GM21390 (cell line): Measurements from ENCODE around the gene SPR.

Experiments
- ATAC-seq: cut with Tn5 transposase; IDR thresholded peaks from one replicate; pipeline ENCODE4 v1.9.1; 2021; ENCODE audit not compliant: unreplicated experiment

The SPR gene

DNA sequence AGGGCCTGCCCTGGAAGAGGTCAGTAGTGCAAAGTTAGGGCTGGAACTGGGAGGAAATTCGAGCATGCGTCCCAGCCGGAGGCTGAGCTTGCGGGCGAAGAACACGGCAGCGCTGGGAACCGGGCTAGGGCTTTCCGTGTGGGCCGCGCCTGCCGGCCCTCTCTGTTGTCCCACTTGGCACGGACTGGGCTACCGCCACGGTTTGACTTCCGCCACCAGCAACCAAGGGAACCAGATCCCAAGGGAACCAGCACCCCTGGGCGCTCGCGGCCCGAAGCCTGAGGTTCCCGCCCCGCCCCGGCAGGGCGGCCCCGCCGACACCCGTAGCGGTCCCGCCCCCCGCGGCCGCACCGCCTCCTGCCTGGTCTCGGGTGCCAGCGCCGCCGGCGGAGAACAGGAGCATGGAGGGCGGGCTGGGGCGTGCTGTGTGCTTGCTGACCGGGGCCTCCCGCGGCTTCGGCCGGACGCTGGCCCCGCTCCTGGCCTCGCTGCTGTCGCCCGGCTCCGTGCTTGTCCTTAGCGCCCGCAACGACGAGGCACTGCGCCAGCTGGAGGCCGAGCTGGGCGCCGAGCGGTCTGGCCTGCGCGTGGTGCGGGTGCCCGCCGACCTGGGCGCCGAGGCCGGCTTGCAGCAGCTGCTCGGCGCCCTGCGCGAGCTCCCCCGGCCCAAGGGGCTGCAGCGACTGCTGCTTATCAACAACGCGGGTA, at the start of gene SPR:
SPR (plus strand) TSS at position 377 of the 708 bp plus-strand sequence; CDS start at position 402, 25 bp downstream.
- ATAC-seq: peak; percentile 94

DNA sequence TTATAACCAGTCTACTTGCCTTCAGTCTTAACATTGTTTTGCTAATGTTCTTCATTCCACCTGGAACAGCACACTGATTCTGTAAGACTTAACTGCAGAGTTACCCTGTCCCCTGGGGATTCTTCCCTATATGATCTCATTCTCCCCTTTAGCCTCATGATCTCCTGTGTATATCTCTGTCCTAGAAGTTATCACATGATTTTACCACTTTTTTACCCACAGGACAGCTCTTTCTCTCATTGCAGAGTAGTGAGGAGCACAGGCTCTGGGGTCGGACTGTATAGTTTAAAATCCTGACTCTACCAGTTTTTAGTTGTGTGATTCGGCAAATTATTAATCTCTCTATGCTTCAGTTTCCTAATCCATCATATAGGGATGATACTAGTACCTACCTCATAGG, 47.1 kb upstream of the SPR start:
- no peak for ATAC-seq

DNA sequence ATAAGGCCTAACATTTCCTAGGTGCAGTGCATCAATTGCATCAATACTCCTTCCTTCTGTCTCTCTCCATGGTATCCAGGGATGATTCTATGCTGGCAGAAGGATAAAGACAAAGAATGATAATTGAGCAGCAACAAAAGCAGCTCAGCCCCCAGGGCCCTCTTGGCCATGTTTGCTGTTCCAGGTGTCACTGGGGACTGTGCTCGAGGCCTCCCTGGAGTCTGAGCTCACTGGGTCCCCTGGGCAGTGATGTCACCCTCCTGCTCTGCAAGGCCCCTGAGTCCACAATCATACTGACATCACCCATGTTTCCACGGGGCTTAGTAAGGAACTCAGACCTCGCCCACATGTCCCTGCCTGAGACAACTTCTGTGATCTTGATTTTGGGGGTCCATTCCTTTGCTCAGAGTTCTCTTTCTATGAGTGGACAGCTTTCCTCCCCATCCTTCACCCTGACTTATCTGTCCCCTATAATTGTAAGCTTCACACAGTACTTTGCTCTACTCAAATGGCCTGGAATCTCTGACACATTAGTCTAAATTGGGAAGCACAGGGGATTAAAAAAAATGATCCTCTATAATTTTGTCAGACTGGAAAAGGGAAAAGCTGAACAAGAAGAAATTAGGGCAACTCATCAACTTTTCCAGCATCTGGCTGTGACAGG, 45.6 kb upstream of the SPR start:
- no peak for ATAC-seq

DNA sequence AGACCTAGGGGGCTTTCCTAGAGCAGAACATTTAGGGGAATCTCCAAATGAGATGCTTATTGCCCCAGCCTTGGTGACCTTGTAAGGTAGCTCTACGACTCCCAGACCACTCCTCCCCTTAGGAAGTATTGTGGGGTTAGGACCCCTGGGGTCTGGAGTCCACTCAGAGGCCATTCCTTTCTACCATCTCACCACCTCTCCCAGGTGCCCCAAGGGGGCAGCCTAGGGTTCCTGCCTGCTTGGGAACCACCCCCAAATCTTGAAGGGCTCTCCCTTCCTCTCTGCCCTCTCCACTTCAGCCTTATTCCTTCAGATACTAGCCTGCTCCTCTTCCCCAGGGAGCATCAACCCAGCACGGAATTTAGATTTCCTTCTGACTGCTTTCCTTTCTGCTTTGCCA, 43.9 kb upstream of the SPR start:
- no peak for ATAC-seq

DNA sequence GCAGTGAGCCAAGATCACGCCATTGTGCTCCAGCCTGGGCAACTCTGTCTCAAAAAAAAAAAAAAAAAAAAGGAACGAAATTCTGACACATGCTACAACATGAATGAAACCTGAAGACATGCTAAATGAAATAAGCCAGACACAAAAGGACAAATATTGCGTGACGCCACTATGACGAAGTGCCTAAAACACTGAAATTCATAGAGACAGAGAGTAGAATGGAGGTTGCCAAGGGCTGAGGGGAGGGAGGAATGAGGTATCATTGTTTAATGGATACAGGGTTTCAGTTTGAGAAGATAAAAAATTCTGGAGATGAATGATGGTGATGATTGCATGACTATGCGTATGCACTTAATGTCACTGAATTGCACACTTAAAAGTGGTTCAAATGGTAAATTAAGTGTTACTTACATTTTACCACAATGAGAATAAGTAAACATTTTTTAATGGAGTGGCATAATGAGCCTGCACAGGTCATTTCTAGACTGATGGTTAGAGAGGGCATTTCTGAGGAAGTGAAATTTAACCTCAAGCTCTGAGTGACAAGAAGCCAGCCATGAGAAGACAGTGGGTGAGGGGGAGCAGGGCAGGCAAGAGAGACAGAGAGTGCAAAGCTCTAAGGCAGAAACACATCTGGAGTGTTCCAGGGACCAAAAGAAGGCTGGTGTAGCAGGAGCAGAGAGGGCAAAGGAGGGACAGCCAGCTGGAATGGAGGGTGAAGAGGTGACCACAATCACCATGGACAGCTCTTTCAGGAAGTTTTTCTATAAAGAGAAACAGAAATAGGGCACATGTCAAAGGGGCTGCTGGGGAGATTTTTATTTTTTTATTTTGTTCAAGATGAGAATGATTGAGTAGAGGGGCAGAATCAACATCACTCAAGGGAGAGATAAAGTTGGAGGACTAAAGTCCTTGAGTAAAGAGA, 40.8 kb upstream of the SPR start:
- peak; percentile 98 for ATAC-seq

DNA sequence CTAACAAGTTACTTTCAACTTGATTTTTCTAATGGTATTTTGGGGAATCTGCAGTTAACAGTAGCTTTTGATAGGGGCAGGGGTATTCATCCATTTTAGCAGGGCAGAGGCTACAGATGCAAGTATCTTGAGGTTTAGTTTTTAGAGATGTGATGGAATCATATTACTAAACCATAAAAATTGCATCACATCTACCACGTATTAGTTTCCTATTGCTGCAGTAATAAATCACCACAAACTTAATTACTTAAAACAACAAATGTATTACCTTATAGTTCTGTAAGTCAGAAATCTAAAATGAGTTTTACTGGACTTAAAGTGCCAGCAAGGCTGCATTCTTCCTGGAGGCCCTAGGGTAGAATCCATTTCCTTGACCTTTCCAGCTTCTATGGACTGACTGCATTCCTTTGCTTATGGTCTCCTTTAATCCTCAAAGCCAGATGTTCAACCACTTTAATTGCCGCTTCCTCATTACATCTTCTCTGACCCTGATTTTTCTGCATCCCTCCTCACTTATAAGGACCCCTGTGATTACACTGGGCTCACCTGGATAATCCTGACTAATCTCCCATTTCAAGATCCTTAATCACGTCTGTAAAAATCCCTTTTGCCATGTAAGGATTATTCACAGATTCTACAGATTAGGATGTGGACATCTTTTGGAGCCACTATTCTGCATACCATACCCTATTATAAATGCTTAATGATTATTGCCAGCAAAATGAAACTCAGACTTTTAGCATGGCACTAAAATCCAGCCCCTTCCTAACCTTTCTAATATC, 39.5 kb upstream of the SPR start:
- ATAC-seq: no peak

DNA sequence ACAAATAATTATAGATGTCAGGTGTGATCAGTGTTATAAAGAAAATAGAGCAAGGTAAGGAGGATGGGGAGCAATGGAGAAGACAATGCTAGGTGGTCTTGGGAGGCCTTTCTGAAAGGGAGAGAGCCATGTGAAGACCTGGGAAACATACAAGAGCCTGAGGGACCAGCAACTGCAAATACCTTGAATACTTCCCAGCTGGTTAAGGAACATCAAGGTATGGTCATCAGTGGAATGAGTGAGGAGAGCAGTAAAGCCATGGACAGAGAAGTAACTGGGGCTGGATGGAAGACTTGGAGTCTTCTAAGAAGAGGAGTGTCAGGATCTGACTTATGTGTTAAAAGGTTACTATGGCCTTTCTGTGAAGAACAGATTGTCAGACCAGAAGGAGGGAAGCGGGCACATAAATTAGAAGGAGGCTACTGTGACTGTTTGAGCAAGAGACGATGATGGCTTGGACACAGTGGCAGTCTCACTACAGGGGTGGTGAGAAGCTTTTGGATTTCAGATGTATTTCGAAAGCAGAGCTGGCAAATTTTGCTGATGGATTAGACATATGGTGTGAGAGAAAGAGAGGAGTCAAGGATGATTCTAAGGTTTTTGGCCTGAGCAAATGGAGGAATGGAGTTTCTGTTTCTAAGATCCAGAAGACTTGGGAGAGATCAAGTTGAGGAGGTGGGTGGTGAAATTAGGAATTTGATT, 38.6 kb upstream of the SPR start:
- ATAC-seq: no peak

DNA sequence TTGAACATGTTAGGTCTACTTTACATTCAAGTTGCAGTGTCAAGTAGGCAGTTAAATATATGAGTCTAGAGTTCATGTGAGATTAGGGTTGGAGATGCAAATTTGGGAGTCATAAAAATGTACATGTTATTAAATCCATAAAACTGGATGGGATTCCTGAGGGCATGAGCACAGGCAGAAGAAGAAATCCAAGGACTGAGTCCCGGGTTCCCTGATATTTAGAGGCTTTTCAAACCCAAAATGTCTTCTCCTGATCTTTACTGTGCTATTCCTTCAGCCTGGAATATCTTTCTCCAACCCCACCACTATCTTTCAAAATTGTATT, 38.1 kb upstream of the SPR start:
- no peak for ATAC-seq

DNA sequence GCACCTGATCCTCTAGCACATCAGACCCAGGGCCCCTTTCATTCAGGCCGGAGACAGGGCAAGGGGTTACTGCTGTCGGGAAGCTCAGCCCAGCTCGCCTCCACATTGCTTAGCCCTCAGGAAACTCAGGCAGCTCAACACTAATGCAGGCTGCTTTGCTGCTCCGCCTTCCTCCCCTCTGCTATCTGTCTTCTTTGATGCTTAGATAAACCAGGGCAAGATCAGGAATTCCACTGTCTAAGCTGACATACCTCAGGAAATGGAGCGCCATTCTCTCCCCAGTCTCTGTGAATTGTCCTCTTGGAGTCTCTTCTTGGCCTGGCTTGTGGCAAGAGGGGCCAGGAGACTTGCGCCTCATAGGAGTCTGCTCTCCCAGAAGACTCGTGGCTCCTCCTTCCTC, 35.9 kb upstream of the SPR start:
- no peak for ATAC-seq

DNA sequence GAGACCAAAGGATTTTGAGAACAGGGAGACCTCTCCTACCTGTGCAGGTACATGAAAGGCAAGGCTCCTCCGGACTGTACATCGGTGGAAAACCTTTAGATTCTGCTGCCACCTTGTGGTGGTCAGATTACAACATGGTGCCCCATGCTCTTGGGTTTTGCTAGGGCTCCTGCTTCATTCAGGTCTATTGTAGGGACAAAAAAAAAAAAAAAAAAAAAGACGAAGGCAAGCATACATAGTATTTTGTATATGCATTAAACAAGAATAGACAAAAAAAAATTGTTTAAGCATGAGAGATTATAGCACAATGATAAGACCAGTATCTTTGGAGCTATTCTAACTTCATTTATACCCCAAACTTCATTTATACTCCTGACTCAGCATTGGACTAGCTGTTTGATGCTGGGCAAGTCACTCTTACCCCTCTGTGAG, 27.4 kb upstream of the SPR start:
- peak; percentile 36 for ATAC-seq

DNA sequence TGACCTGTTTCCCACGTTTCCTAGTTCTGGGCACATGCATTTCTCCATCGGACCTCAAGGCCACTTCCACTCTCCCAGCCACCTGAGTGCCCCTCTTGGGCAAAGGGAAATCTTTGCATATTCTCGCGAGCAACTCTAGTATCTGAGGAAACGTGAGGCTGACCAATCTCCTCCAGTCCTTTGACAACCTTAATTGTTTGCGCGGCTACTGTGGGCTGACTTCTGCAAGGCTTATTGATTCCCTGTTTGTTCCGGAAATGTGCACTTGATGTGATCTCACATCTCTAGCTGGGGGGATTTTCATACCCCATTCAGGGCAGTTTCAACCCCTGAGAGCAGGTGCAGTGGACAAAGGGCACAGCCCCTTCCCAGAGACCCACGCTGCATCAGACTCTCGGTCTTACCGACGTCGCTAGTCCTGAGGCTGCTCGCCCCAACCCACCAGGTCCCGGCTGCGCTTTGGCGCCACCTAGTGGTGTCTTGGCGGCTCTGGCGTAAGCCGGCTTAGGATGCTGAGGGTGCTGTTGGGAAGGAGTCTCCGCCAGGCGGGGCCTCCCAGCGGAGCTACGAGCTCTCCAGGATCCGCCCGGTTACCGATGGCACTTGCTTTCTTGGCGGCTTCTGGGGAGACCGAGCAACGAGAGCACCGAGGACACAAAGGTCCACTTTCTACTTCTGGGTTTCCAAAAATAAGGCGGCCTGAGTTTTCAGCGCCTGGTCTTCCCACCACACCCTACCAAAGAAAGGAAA, 24.8 kb upstream of the SPR start:
- ATAC-seq: peak; percentile 85

DNA sequence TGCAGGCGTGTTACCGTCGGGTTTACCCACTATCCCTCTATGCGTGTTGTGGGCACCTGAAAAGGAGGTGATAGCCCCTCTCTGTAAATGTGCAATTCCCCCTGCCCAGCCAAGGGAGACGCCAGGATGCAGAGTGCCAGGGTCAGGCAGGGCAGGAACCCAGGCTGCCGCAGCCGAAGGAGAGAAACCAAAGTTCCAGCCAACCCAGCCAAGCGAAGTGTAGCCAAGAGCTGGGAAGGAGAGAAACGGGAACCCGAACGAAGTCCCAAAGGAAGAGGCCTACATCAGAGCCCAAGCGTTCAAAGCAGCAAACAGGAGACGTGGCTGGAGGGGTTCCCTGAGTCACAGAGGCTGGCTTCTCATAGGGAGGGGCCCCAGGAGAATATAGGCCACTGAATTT, 24.2 kb upstream of the SPR start:
- no peak for ATAC-seq

DNA sequence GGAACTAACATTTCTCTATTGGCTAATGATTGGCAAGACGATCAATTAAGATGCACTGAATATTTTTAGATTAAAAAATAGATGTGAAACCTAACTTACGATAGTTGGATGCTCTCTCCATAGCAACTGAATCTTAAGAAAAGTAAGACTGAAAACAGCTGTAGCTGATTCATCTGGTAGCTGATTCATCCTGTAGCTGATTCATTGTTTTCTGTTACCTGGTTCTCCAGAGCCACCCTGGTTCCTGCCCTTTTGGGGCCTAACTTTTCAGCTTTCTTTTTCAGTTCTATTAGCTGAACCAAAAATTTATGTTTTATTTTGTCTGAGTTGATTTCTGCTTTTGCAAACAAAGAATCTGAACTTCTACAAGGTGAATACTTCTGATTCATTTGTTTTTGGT, 22.7 kb upstream of the SPR start:
- ATAC-seq: peak; percentile 70

DNA sequence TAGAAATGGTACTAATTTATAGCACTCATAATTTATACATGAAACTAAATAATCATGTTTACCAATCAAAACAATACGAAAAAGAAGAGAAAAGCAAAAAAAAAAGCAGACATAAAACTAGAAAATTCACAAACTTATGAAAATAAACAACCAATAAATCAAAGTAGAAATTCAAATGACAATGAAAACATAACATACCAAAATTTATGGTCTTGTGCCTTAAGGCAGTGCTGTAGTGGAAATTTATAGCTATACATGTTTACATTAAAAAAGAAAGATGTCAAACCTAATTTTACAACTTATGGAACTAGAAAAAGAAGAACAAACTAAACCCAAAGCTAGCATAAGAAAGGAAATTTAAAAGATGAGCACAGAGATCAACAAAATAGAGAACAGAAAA, 16.1 kb upstream of the SPR start:
- no peak for ATAC-seq

DNA sequence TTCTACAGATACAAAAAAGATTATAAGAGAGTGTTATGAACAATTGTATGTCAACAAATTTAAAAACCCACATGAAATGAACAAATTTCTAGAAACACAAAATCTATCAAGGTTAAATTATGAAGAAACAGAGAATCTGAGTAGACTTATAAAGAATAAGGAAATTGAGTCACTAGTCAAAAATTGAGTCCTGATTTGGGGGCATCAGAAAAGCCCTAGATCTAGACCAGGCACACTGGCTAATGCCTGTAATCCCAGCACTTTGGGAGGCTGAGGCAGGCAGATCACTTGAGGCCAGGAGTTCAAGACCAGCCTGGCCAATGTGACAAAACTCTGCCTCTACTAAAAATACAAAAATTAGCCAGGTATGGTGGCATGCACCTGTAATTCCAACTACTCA, 15.3 kb upstream of the SPR start:
- ATAC-seq: no peak

DNA sequence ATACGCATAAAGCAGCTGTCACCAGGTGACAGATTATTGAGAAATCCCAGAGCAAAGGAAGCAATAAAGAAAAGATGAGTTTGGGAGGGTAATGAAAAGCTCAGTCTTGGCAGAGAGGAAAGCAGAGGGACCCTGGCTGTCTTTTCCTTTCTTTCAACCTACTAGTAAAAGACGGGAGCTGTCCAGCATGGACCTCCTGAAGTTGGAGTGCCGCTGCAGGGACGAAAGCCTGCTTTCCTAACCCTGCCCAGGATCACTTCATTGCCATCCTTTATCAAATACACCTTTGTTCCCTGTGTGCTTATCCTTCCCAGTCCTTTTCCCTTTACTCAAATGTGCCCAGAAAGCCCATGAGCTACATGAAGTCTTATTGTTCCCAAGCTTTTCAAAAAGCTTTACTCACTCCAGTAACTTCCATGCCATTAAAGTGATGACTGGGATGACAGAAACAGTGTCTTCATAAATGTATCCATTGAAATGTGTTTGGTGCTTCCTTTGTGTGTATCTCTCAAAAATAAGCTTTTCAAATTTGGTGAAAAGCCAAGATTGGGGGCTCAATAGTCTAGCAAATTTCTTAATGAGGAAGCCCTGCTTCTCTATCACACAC, 3.7 kb upstream of the SPR start:
- no peak for ATAC-seq

DNA sequence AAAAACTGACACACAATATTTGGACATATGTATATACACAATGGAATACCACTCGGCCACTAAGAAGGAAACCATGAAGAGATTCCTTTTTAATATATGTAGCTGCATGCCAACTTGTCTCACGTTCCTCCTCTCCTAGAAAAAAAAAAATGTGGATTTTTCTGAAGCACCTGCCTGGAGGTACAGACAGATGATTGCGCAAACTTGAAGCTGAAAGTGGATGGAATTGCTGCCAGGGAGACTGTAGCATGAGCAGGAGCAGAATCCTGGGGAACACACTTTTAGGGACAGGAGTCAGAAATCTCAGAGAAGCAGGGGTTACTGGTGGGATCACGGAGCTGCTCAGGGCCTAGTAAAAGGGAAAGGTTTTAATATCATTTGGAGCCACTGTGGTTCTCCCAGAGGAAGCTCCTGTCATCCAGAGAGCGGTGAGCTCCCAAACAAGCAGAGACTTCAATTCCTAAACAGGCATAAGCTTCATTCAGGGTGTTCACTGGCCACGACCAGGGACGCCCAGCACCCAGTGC, 640 bp upstream of the SPR start:
- ATAC-seq: no peak

DNA sequence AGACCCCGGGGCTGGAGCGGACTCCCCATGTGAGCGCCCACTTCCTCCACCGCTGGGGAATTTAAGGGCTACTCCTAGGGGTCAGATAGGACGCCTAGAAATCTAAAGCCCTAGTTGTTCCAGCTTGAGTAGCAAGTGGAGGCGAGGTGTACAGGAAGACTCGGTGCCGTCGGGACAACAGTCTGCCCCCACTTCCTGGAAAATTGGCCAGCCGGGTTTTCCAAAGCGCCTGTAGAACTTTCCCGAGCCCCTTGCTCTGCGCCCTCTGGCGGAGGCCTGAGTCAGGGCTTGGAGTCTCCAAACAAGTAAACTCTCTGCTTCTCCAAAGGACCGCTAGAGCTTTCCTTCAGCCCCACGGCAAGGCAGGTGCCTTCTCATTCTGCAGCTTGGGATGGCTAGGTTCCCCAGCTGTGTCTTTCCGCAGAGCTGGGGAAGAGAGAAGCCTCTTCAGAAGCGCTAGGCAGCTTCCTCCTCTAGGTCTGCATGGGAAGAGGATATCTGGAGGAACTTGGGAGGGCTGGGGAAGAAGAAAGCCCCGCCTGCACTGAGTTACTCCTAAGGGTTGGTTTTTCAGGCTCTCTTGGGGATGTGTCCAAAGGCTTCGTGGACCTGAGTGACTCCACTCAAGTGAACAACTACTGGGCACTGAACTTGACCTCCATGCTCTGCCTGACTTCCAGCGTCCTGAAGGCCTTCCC, 681 bp downstream of the SPR start:
- ATAC-seq: peak; percentile 47
